GF-D8 (cell line): ENCODE data around the gene NELL1.

Experiments used
- DNase-seq: peaks from one replicate; lab custom pipeline; 2025; lab: John Stamatoyannopoulos, UW

Gene NELL1

GRCh38 chr11:20668131-20668809 is 1.1 kb upstream of the NELL1 start:
- no peak for DNase-seq

- DNase-seq = no peak
Observed at GRCh38 chr11:20669820-20670684, 666 bp downstream of the NELL1 start.

- no peak for DNase-seq
Observed at GRCh38 chr11:20670932-20671403, 1.6 kb downstream of the NELL1 start.

DNA sequence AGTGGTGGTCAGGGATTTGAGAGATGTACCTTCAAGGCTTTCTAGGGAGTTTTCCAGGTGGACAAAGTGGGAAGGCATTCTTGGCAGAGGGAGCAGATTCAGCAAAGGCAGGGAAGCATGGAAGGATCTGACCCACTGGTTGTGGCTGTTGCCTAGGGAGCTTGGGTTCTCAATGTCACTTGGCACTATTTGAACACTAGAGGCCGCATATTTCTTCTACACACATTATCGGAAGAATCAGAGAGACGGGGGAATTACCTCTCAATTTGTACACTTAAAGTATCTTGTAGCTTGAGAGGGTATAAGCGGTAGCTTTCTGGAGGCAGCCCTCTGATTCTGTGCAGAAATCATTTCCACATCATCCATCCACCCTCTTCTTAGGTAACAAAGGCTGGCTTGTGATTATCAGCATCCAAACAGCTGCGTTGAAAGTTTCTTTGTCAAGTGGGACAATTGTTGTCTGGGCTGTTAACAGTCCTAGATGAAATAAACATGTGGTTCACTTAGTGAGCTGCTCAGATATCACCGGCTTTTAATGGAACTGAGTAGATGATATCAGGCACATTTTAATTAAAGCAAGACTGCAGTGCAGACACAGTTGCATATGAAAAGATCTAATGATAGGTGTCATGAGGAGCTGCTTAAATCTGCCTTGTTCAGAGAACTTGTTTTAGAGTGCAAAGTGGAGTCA is 2.6 kb downstream of the NELL1 start:
- DNase-seq = no peak

- DNase-seq = no peak
Observed at GRCh38 chr11:20672575-20672974, 3.2 kb downstream of the NELL1 start.

GRCh38 chr11:20676658-20677057 is 7.3 kb downstream of the NELL1 start:
- no peak for DNase-seq

DNA sequence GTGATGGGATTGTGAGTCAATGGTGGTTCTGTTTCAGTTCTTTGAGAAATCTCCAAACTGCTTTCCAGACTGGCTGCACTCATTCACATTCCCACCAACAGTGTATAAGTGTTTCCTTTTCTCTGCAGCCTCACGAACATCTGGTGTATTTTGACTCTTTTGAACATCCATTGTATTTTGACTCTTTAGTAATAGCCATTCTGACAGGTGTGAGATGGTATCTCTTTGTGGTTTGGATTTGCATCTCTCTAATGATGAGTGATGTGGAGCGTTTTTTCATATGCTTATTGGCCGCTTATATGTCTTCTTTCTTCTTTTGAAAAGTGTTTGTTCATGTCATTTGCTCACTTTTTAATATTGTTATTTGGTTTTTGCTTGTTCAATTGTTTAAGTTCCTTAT is 19.4 kb downstream of the NELL1 start:
- DNase-seq = no peak

DNA sequence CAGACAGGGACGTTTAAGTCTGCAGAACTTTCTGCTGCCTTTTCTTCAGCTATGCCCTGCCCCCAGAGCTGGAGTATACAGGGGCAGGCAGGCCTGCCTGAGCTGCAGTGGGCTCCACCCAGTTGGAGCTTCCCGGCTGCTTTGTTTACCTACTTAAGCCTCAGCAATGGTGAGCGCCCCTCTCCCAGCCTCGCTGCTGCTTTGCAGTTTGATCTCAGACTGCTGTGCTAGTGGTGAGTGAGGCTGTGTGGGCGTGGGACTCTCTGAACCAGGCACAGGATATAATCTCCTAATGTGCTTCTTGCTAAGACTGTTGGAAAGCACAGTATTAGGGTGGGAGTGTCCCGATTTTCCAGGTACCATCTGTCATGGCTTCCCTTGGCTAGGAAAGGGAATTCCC is 38.5 kb downstream of the NELL1 start:
- DNase-seq = no peak

DNA sequence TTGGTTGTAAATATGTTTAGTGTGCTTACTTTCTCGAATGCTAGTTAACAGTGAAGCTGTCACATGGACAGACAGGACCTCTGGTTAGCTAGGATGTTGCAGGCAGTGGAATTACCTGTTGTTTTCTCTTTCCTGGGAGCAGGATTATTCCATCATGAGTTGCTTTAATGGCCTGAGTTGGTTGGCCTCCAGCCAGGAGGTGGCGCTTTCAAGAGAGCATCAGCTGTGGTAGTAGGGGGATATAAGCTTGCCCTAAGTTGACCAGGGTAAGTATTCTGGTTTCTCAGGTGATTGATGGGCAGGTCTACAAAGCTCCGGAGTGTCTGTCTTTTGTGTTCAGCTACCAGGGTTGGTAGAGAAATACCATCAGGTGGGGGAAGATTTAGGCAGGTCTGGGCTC is 43.5 kb downstream of the NELL1 start:
- DNase-seq = no peak

DNA sequence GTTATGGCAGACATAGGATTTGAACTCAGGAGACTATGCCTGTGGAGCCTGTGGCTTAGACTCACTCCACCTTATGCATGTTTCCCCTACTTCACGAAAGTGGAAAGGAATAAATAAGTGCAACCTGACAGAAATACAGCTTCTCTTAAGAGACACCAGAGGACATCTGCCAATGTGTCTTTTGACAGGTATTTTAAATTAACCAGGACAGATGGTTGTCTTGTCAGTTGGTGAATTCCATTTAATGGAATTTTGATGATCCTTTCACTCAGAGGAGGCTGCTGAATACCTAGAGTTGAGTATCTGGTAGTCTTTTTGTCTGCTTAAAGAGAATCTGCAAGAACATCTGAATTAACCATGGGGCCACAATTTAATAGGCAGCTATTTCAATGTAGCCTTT is 46.1 kb downstream of the NELL1 start:
- no peak for DNase-seq

GRCh38 chr11:20715931-20716330 is 46.5 kb downstream of the NELL1 start:
- DNase-seq = no peak

GRCh38 chr11:20719821-20720220 is 50.4 kb downstream of the NELL1 start:
- DNase-seq = no peak

GRCh38 chr11:20723366-20723765 is 54.0 kb downstream of the NELL1 start:
- DNase-seq = no peak

DNA sequence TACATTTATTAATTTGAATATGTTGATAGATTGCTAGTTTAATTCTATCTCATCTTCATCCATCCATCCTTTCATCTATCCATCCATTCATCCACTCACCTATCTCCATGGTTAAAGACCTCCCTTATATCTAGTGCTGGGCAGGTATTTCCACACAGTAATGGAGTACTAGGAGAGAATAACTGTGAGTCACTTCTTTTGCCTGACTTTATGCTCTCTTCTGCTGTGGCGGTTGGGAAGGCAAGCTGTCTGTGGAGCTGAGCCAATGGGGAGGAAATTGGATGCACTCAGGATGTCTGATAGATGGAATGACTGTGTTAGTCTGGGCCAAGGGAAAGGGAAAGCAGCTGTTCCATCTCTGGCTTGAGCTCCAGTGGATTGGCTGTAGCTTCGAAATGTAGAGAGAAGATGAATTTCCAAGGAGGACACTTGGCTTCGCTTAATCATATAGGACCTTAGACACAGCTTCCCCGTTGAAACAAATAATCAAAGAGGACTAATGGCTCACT is 60.3 kb downstream of the NELL1 start:
- no peak for DNase-seq

DNA sequence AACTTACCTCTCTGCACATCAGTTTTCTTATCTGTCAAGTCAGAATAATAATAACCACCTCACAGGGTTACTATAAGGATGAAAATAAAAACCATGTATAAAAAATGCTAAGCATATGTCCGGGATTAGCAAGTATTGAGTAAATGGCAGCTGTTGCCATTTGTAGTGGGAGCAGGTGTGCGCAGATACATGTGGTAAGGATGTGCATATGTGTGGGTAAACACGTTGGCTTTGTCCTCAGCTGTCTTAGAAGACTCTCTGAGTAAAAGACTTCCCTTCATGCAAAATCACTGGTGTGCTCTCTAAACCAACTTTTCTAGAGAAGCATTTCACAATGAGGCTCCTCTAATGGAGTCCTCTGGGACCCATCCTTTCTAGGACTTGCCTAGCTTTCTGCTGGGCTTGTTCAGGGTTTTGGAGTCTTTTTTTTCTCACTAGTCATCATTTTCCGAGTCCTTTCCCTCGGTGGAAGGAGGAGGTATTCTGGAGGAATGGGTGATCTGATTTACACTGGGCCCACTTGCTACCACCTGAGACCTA is 62.4 kb downstream of the NELL1 start:
- DNase-seq = no peak

DNA sequence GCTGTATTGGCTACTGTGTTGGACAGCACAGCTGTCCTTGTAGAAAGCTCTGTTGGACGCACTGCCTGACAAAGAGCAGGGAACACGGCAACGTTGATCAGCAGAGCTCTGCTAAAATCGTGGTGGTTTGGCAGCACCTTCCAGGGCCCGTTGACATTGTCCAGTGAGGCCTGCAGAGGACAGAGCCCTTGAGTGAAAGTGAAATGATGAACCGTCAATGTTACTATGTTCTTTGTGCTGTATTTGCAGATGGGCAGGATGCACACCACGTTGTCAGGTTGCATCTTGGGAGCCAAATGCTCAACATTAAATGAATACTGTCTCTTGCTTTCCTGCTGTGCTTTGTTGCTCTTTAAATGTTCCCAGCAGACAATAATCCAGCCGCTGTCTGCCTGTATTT is 69.7 kb downstream of the NELL1 start:
- no peak for DNase-seq

DNA sequence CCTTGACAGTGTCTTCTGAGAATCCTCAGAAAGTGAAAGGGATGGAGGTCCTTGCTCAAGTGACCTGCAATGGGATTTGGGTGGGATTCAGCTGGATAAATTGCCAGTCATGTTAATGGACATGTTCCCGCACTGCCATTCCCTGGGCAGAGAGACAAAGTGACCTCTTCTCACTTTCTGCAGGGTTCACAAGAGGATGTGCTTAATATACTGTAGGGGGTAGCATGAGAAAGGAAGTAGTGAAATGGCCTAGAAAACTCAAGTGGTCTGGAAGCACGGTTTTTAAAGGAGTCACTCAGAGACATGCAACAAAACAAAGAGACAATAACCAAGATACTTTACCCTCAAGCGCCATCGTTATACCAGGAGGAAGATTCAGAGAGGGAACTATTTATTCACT is 70.2 kb downstream of the NELL1 start:
- no peak for DNase-seq

DNA sequence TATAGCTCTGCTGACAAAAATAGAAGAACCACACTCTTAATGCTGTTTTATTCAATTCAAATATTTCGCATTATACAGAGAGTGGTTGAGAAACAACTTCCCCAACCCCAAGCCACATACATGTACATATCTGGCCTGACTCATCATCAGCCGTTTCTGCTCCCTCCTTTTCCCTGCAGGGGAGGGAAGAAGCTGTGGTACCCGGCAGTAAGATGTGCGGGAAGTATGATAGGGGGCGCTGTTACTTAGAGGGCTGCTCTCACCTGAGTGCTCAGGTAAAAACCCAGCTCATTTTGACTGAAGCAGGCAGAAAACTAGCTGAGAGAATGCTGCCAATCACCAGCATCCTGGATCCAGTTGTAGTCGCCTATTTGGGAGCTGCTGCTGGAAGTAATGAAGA is 85.5 kb downstream of the NELL1 start:
- DNase-seq = no peak

GRCh38 chr11:20759541-20759940 is 90.2 kb downstream of the NELL1 start:
- no peak for DNase-seq

DNA sequence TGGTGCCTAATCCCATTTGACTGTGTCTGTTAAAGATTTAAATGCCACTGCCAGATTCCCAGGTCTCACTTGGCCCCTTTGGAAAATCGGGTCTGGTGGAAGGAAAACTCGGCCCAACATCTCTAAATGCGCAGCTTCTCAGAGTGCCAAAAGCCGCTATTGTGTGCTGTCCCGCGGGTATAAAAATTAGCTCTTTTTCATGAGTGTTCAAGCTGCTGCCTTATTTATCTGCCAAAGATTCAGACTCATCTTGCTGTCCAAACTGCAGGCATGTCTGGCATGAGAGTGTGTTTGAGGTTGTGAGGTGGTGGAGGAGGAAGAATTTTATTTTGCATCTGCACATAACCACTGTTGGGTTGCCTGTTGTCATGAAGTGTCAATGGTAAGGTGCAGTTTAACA is 91.4 kb downstream of the NELL1 start:
- DNase-seq = no peak

DNA sequence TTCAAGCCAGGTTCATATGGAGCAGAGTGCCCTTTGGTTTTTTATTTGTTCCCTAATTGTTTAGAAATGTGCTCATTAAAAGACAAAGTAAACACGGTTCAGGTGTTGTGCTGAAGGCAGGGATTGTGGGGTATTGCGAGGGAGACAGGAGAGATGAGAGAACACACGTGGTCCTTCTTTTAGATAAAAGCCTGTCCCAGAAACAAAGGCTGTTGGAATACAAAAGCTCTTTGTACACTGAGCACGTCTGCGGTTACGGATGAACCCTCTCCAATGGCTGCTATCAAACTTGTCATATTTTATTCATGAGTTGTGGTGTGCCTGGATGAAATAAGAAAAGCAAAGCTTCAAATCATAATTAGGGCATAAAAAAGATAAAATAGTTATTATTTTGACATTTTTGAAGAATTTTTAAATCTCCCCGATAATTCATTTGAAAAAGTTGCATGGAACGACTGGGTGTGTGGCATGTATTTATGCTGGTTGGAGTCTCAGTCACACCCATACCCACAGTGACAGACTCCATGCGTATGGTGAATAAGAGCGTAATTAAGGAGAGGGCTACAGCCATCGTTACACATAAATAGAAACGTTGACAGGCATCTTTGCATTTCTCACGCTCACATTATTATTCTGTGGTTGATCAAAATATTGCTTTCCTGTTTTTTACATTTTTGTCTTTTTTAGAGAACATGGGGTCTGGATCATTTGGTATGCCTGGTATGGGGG is 92.9 kb downstream of the NELL1 start:
- DNase-seq = no peak

DNA sequence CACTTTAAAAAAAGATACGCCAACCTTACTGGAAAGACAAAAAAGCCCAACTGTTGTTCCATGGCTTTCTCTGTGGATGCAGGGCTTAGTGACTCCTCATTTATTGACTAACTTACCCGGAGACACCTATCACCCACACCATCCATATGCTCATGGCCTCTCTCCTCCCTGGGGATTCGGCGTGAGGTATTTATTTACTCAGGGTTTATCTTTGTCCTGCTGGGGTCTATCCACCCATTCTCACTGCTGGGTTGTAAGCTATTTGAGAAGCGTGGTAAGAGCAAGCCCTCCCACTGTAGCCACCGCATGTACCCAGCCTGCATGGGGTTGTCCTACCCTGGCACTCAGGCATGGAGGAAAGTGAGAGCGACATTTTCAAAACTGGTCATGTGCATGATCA is 93.6 kb downstream of the NELL1 start:
- no peak for DNase-seq
